ENCODE results near the gene SPTA1.

DNA sequence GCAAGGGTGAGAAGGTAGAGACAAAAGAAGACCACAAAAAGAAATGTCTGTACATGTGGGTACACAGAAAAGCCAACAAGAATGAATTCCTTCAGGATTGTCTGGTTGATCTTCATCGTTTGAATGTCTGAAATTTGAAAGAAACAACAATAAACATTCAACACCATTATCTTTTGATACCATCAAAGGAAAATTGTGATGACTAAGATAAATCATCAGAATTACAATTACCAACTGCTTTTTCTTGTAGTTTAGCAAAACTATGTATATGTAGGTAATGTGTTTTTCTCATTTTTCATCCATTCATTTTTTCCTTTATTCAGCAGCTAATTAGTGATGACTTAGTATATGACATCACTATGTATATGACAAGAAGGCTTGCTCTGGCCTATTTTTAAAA lies 106.8 kb downstream of the SPTA1 start, which contains the start of gene OR10X1:
- TF ChIP-seq, protein P1, sequence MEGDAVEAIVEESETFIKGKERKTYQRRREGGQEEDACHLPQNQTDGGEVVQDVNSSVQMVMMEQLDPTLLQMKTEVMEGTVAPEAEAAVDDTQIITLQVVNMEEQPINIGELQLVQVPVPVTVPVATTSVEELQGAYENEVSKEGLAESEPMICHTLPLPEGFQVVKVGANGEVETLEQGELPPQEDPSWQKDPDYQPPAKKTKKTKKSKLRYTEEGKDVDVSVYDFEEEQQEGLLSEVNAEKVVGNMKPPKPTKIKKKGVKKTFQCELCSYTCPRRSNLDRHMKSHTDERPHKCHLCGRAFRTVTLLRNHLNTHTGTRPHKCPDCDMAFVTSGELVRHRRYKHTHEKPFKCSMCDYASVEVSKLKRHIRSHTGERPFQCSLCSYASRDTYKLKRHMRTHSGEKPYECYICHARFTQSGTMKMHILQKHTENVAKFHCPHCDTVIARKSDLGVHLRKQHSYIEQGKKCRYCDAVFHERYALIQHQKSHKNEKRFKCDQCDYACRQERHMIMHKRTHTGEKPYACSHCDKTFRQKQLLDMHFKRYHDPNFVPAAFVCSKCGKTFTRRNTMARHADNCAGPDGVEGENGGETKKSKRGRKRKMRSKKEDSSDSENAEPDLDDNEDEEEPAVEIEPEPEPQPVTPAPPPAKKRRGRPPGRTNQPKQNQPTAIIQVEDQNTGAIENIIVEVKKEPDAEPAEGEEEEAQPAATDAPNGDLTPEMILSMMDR (IDR thresholded peaks at IDR 0.05): no peak
- no peak for TF ChIP-seq ZFX (IDR thresholded peaks at IDR 0.05; ENCODE audit: borderline replicate concordance)

Measured in 22Rv1 (cell line).